ENCODE measurements around the gene MEGF11.
A peak's percentile ranks its signal among the peaks of the same experiment; 100 is the strongest.

The MEGF11 gene

DNA sequence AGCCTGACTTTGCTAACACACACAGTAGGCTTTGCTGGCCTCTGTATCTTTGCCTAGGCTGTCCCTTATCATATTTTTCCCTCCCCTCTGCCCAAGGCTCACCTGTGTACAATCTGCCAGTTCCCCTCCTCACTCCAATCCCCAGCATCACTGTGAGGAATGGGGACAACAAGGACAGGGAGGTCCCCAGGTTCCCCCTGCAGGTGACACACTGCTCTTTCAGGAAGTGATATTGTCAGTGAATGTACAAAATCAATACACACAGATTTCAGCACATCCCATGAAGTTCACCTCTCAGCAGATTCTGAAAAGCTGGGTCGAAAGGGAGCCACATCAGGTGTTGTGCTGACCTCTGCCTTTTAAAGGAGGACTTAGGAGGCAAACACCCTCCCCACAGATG is 206.8 kb downstream of the MEGF11 start:
- DNase-seq, result peak; percentile 33

DNA sequence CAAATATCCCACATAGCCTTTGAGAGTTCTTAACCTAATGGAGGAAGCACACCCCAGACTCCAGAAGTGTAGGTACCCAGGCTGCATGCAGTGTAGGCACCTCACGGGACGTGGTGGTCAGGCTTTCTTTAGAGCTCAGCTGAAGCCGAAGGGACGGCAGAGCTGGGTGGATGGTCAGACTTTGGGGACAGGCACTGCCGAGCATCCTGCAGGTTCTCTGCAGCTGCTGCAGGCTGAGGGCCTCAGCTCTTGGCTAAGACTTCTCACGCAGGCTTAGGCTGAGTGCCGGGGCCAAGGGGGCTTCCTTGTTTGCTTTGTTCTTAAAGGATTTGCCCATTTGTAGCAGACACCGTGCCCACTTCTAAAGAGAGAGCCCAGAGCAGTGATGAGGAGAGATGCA is 207.2 kb downstream of the MEGF11 start:
- DNase-seq, result no peak

DNA sequence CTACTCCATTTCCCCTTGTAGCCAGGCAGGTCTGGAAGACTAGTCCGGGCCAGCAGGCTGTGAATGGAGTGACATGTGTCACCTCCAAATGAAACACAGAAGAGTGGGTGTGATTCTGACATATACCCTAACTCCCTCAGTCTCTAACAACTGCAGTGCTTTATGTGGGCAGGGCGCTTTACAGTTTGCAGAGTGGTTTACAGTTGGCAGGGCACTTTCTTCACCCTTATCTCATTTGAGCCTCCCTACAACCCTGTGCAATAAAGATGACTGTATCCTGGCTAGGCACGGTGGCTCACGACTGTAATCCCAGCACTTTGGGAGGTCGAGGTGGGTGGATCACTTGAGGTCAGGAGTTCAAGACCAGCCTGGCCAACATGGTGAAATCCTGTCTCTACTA is 208.0 kb downstream of the MEGF11 start:
- no peak for DNase-seq

DNA sequence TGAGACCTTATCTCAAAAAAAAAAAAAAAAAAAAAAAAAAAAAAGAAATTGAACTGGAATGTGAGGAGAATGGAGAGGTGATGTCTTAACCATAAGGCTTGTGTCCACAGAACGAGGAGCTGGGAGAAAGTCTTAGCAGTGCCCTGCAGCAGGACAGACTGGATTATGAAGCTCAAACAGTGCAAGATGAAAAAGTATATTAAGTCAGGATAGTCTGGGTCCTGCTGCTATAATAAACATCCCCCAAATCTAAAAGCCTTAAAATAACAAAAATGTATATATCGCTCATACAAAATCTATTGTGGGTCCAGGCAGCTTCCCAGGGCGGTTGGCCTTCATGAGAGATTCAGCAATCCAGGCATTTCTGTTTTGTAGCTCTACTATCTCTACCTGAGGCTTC is 208.7 kb downstream of the MEGF11 start:
- no peak for DNase-seq

DNA sequence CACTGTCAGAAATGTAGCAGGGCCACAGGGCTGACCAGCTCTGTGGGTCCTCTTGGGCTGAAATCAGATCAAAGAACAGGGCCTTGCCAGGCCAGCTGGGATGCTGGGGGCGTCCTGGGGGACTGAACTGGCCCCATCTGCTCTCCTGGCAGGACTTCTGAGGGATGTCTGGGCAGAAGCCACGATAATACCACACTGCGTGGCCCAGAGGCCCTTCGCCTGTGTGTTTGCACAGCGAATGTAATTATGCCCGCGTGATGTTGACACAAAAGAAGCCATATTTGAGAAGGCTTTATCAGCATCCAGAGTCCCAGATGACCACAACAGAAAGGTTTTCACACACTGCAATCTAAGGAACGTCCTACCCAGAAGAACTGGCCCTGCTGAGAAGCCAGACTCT is 210.3 kb downstream of the MEGF11 start:
- no peak for DNase-seq

DNA sequence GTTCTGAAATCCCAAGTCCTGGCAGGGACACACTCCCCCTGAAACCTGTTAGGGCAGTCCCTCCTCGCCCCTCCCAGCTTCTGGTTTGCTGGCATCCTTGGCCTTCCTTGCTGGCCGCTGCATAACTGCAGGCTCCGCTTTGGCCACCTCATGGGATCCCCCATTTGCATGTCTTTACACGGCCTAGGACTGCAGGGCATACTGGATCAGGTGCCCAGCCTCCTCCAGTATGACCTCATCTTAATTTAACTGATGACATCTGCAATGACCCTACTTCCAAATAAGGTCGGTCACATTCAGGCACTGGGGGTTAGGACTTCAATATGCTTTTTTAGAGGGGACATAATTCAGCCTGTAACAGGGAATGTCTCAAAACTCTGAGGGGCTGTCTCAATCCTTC is 210.9 kb downstream of the MEGF11 start:
- no peak for DNase-seq

DNA sequence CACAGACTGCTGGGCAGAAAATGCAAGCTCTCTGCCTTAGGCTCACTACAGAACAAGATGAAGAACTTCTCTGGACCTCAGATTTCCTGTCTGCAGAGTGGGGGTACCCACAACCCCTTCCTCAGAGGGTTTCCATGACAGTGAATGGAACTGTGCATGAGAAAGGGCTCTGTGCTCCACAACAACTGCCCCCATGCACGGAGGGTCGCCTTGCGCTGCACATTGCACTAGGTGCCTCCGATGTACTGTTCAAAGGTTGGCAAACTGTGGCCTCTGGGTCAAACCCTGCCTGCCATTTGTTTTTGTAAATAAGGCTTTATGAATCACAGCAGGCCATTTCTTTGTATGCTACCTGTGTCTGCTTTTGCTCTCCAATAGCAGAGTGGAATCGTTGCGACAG is 212.3 kb downstream of the MEGF11 start:
- DNase-seq, result no peak

GRCh38 chr15:66040211-66040892 is 213.2 kb downstream of the MEGF11 start:
- no peak for DNase-seq

DNA sequence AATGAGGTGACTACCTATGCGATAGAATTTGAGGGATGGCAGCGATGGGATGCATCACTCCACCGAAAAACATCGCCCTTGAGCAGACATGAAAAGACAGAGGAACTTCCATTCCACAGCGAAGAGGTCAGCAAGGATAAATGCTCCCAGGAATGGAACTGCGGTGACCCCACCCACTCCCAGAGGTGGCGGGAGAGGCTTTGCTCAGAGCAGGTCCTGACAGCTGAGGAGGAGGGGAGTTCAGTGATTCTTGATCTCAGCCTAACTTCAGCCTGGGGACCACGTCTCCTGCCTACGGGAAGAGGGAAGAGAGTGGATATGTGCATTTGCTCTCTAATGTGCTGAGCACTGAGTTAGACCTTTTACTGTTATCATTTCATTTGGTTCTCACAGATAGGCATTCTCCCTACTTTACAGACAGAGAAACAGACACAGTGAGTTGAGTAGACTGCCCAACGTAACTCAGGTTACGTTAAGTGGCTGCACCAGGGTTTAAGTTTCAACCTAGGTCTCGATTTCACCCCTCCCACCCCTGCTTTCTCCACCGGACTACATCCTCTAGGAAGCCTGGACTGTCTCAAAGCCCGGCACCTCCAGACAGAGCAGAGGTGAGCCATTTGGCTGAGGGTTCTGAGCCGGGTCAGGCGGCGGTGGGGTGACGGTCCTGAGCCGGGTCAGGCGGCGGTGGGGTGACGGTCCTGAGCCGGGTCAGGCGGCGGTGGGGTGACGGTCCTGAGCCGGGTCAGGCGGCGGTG is 214.3 kb downstream of the MEGF11 start:
- DNase-seq, result no peak

DNA sequence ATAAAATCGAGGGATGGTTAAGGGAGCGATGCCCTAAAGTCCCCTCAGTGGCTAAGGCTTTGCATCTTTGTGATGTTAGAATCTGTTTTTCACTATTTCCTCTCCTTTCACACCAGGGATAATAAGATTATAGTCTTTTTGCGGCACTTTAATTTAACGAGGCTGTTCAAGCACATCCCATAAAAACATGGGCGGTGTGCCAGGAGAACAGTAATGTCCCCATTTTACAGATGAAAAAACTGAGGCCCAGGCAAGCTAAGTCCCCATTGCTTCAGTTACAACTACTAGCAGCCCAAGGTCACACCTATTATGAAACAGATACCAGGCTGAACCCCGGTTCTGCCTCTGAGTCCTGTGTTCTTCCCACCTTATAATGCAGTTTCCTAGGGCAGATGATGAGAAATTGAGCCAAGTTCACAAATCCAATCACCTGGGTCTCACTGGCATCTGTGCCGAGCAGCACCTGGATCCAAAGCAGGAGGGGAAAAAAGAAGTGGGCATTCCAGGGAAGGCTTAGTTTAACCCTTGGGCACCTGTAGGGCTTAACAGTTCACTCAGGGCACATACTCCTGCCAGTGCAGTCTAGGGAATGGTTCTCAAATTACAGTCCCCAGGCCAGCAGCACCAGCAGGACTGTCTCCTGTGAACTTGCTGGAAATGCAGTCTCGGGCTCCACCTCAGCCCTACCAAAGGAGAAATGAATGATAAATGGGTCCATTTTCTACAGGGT is 215.0 kb downstream of the MEGF11 start:
- DNase-seq, result no peak

- peak; percentile 20 for DNase-seq
Observed at GRCh38 chr15:66036859-66037258, 216.7 kb downstream of the MEGF11 start.

DNA sequence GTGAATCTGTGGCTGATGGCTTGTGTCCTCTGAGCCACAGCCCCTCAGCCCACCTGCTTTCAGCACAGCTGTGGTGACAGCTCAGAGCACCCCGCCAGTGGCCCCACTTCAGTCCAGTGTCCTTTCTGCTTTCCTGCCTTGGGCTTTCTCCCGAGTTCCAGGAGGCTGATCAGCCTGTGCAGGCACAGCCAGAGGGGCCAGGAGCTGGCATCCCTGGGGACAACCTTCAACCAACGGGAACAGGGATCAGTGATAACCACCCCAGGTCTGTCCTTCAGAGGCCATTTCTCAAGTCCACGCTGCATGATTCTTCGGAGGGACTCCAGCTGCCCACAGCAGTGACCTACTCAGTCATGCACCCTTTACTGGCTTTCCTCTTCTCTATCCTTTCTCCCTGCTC is 217.6 kb downstream of the MEGF11 start:
- DNase-seq, result no peak

DNA sequence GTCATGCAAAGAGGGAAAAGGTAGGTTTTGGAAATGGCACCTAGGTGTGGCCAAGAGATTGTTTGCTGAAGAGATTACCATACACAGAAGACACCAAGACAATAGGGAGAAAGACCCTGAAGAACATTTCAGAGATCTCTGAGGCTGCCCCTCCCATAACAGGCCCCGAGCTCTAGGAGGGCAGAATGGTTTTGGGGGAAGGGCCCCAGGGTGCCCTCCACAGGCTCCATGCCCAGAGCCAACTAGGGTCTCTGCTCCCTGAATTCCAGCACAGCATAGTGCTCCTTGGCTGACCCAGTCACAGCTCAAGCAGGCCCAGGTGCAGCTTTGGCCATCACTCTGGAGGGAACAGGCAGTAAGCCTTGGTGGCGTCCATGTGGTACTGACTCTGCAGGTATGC is 220.4 kb downstream of the MEGF11 start:
- no peak for DNase-seq

GRCh38 chr15:66032006-66032405 is 221.5 kb downstream of the MEGF11 start:
- no peak for DNase-seq

- no peak for DNase-seq
Observed at GRCh38 chr15:66030650-66031049, 222.9 kb downstream of the MEGF11 start.

DNA sequence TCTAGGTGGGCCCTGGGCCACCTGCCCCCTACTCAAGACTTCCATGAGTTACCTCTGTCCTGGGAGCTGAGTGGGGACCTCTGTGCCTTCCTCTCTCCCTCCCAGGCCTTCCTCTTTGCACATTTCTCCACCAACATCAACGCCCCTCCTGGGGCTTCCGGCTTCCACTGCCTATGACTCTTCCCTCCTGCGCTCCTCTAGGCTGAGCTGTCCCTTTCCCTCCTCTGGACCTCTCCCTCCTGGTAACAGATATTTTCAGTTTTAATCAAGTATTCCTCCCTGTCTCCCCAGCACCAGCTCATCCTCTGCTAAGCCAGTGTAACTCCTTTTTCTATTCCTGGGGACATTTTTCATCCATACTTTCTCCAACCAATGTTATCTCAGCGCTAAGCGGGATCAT is 223.9 kb downstream of the MEGF11 start:
- DNase-seq, result no peak

GRCh38 chr15:66027268-66027805 is 226.2 kb downstream of the MEGF11 start:
- DNase-seq, result no peak

- no peak for DNase-seq
Observed at GRCh38 chr15:66025972-66026371, 227.6 kb downstream of the MEGF11 start.

GRCh38 chr15:66025015-66025452 is 228.5 kb downstream of the MEGF11 start:
- DNase-seq, result no peak

GRCh38 chr15:66024116-66024515 is 229.4 kb downstream of the MEGF11 start:
- DNase-seq, result no peak

- DNase-seq, result peak; percentile 74
Observed at GRCh38 chr15:66023311-66023972, 230.1 kb downstream of the MEGF11 start.

DNA sequence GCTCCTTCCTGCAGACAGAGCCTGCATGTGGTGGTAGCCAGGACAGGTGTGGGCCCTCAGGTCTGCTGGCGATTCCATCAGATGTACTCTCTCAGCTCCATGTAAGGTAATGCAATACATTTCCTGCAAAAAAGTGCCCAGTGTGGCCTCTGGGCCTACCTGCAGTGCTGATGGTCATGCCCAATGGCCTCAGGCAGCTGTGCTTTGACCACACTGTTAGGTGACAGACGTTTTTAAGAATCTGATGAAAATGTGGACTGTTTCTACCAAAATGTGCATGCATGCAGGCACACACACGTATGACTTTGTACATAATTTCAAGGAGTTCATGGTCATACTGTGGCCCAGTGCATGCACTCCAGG is 231.4 kb downstream of the MEGF11 start:
- no peak for DNase-seq

GRCh38 chr15:66021496-66022162 is 231.9 kb downstream of the MEGF11 start:
- DNase-seq, result no peak
